CD4-positive, alpha-beta T cell treated with Interleukin-4 for 4 hours (primary cell): ENCODE data around the gene LDLRAD3.

ENCODE experiments used
- DNase-seq: peaks from one replicate; pipeline ENCODE4 v3.0.0-alpha.2; 2020

Gene LDLRAD3

GRCh38 chr11:36053862-36054261 lies 110.0 kb downstream of the LDLRAD3 start:
- no peak for DNase-seq

- DNase-seq, result no peak
Observed at GRCh38 chr11:36054628-36055027, 110.8 kb downstream of the LDLRAD3 start.

- DNase-seq, result no peak
Observed at GRCh38 chr11:36056160-36056751, 112.4 kb downstream of the LDLRAD3 start.

GRCh38 chr11:36057379-36058042 lies 113.6 kb downstream of the LDLRAD3 start:
- no peak for DNase-seq

GRCh38 chr11:36059660-36060059 lies 115.8 kb downstream of the LDLRAD3 start:
- DNase-seq, result no peak

GRCh38 chr11:36060926-36061325 lies 117.1 kb downstream of the LDLRAD3 start:
- no peak for DNase-seq

- no peak for DNase-seq
Observed at GRCh38 chr11:36061471-36061870, 117.6 kb downstream of the LDLRAD3 start.

GRCh38 chr11:36062796-36063365 lies 119.0 kb downstream of the LDLRAD3 start:
- no peak for DNase-seq

GRCh38 chr11:36065436-36065835 lies 121.6 kb downstream of the LDLRAD3 start:
- DNase-seq, result no peak

GRCh38 chr11:36066891-36067290 lies 123.0 kb downstream of the LDLRAD3 start:
- DNase-seq, result no peak

- DNase-seq, result no peak
Observed at GRCh38 chr11:36069576-36070212, 125.8 kb downstream of the LDLRAD3 start.

- DNase-seq, result no peak
Observed at GRCh38 chr11:36070213-36070953, 126.5 kb downstream of the LDLRAD3 start.

GRCh38 chr11:36070954-36071330 lies 127.1 kb downstream of the LDLRAD3 start:
- DNase-seq, result no peak

GRCh38 chr11:36071917-36072500 lies 128.1 kb downstream of the LDLRAD3 start:
- no peak for DNase-seq

- no peak for DNase-seq
Observed at GRCh38 chr11:36073411-36074203, 129.7 kb downstream of the LDLRAD3 start.

- DNase-seq, result no peak
Observed at GRCh38 chr11:36074941-36075431, 131.1 kb downstream of the LDLRAD3 start.

- no peak for DNase-seq
Observed at GRCh38 chr11:36077368-36077767, 133.5 kb downstream of the LDLRAD3 start.

GRCh38 chr11:36077886-36078685 lies 134.2 kb downstream of the LDLRAD3 start:
- no peak for DNase-seq

GRCh38 chr11:36078686-36079055 lies 134.8 kb downstream of the LDLRAD3 start:
- no peak for DNase-seq

- DNase-seq, result no peak
Observed at GRCh38 chr11:36079878-36080675, 136.2 kb downstream of the LDLRAD3 start.
